Activated CD4-positive, alpha-beta T cell treated with anti-CD3 and anti-CD28 coated beads for 24 hours (primary cell): ENCODE data around the gene GPR162.
"Not testable (repeated sequence)": the region's sequence is repeated elsewhere in the genome, so short reads cannot be mapped to it uniquely, and the experiment has no call there.

ENCODE experiments used
- DNase-seq, 2 donors: peaks; one replicate each; pipeline ENCODE4 v3.0.0-alpha.2; 2020; ENCODE audit warnings: low read depth in 2 of 2

The GPR162 gene

GRCh38 chr12:6873094-6874014 lies 51.7 kb downstream of the GPR162 start, which contains the start of gene SPSB2:
Gene SPSB2, minus strand, starts transcription at chr12:6873303. Its CDS starts 402 bp downstream, at chr12:6872901.
- peak; percentile 99 to 100 for DNase-seq

- DNase-seq, result not testable (repeated sequence)
Observed at GRCh38 chr12:6874015-6874368, 52.4 kb downstream of the GPR162 start.
